Mucosa of descending colon (tissue), 3 donors: ENCODE measurements around the gene GMPPA. TPM values are rescaled to one million over a fixed set of nuclear protein-coding genes. Genes with fewer than 3 reads are reported as not detected.
A peak's percentile ranks its signal among the peaks of the same experiment; 100 is the strongest.

Source experiments
- ATAC-seq: fragments of 200-7000 bp; cut with Tn5 transposase; one replicate; pipeline ENCODE4 v1.9.1; 2020; ENCODE audit warnings: mild to moderate bottlenecking, moderate library complexity
- DNase-seq, 3 donors: peaks; one replicate each; pipeline ENCODE4 v3.0.0-alpha.2; 2020
- H3K36me3 ChIP-seq: fragments of 200-600 bp; one replicate; pipeline ENCODE4 v1.8.0; 2021; ENCODE audit warnings: low read depth, mild to moderate bottlenecking
- H3K4me1 ChIP-seq: fragments of 200-600 bp; one replicate; pipeline ENCODE4 v1.8.0; 2021; ENCODE audit warnings: low read depth, mild to moderate bottlenecking
- H3K4me3 ChIP-seq: fragments of 200-600 bp; one replicate; pipeline ENCODE4 v1.8.0; 2021; ENCODE audit warnings: mild to moderate bottlenecking
- H3K9me3 ChIP-seq: fragments of 200-600 bp; one replicate; pipeline ENCODE4 v1.8.0; 2021; ENCODE audit warnings: mild to moderate bottlenecking
- intact Hi-C, 2 donors: fragments of 100-400 bp; cut with DNase I in 1 of 2; cut with micrococcal nuclease in 1 of 2; formaldehyde crosslinking; loops; one replicate each; pipeline versions ENCODE4 v1.11.0 to v1.11.1; 2022; cut with DNase I, micrococcal nuclease
- total RNA-seq, 3 donors: library from RNA; stranded (reverse); fragmentation: NEBNext Ultra II Directional in 2 of 3; extraction: Animal tissue kit (Norgen Biotek cat#: 25700) in 2 of 3; gene quantifications; one replicate each; pipeline versions ENCODE4 v1.2.1 to v1.2.4, GENCODE V29; 2021 to 2023
- TF ChIP-seq, protein P1 (sequence below): fragments of 200-600 bp; IDR thresholded peaks from one replicate; pipeline ENCODE4 v1.8.0; 2022; ENCODE audit warnings: antibody characterized with exemption, mild to moderate bottlenecking
- donor health status: DM: no; HTN: no; CAD: no; lungs with moderate emphysema.
- donor health status: DM: no; HTN: no; CAD: no.
- donor health status: DM: no; HTN: yes; CAD: no.

Gene GMPPA
- total RNA-seq, 3 donors from 2014 or later = 33.6 to 52.6 (median 43.6) TPM

DNA sequence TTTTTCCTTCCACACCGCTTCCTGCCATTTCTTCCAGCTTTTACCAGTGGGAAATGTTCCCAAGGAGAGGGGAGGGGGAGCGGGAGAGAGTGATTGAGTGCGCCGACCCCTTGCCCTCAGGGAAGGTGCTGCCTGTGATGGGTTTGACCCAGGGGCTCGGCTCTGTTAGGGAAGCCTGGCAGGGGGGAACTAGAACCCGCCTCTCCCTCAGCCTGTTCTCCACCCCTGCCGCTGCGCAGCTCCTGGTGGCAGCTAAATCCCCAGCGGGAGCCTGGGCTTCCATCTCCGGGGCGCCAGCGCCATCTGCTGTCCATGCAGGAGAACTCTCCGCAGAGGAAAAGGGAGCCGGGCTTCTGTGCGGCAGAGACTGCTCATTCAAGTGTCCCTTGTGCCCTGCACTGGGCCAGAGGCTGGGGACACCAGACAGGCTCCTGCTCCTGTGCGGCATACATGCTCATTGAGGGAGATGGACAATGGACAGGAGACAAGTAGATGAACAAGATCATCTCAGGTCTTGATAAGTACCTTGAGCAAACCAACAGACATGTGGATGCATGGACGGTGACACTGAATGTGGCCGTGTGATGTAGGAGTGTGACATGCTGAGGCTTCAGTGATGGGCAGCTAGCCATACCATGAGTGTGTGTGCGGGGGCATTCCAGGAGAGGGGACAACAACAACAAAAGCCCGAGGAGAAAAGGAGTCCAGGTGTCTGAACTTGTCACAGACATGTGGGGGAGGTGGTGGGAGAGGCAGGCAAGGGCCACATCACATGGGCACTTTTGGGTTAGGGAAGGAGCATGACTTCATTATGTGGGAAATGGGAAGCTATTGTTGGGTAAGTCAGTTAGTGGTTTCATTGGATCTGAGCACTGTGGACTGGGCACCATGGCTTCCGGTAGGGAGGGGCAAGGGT, 31.6 kb downstream of the GMPPA start:
- TF ChIP-seq, protein P1, sequence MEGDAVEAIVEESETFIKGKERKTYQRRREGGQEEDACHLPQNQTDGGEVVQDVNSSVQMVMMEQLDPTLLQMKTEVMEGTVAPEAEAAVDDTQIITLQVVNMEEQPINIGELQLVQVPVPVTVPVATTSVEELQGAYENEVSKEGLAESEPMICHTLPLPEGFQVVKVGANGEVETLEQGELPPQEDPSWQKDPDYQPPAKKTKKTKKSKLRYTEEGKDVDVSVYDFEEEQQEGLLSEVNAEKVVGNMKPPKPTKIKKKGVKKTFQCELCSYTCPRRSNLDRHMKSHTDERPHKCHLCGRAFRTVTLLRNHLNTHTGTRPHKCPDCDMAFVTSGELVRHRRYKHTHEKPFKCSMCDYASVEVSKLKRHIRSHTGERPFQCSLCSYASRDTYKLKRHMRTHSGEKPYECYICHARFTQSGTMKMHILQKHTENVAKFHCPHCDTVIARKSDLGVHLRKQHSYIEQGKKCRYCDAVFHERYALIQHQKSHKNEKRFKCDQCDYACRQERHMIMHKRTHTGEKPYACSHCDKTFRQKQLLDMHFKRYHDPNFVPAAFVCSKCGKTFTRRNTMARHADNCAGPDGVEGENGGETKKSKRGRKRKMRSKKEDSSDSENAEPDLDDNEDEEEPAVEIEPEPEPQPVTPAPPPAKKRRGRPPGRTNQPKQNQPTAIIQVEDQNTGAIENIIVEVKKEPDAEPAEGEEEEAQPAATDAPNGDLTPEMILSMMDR = peak; percentile 92
- peak; percentile 73 to 91 (median 84) for DNase-seq
- Histone ChIP-seq H3K4me3 (no peak overlapping the region), H3K4me1 (no peaks in the 10 kb centered on the region), H3K9me3 (no peaks in the 10 kb centered on the region), H3K36me3 (no peaks in the 10 kb centered on the region)
- intact Hi-C loops = loop anchor here in 1 of 2 donors (2.0 to 10.0 kb wide), 2 partner anchors 54 to 126 kb away; no protein-coding TSS in a partner anchor
- ATAC-seq = peak; percentile 92

DNA sequence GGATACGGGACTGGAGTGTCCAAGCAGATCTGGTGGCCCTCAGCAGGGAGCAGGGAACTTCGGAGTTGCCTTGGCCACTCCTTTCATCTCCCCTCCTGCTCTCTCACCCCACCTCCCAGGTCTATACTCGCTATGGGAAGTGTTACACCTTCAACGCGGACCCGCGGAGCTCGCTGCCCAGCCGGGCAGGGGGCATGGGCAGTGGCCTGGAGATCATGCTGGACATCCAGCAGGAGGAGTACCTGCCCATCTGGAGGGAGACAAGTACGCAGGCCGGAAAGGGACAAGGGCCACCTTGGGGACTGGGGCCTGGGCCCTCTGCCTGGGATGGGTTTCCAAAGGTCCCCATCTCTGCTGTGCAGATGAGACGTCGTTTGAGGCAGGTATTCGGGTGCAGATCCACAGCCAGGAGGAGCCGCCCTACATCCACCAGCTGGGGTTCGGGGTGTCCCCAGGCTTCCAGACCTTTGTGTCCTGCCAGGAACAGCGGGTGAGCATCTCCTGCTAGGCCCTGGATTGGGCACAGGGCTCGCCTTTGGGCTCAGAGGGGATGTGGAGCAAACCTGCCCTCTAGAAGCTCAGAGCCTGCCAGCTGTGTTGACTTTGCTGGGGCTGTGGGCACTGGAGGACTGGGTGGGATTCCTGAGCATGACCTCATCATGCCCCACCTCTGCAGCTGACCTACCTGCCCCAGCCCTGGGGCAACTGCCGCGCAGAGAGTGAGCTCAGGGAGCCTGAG, 33.1 kb downstream of the GMPPA start:
- ATAC-seq = no peak
- DNase-seq = peak in 1 of 3 donors; percentile 27
- no peak overlapping the region for H3K4me3 ChIP-seq
- H3K4me1 ChIP-seq = no peaks in the 10 kb centered on the region
- TF ChIP-seq, protein P1 = no peak
- intact Hi-C loops = loop anchor here in 1 of 2 donors (2.0 to 10.0 kb wide), 2 partner anchors 55 to 127 kb away; no protein-coding TSS in a partner anchor
- H3K36me3 ChIP-seq = no peaks in the 10 kb centered on the region
- no peaks in the 10 kb centered on the region for H3K9me3 ChIP-seq

DNA sequence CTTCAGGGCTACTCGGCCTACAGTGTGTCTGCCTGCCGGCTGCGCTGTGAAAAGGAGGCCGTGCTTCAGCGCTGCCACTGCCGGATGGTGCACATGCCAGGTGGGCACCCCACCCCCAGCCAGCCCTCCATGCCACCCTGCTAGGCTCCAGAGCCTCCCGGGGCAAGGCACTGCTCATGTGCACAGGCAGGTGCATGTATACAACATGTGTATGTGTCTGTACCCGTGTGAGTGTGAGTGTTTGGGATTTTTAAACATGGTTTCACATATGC, 33.6 kb downstream of the GMPPA start:
- intact Hi-C loops = loop anchor here in 1 of 2 donors (10.0 kb wide), 1 partner anchor 128 kb away; no protein-coding TSS in a partner anchor
- Histone ChIP-seq H3K36me3 (no peaks in the 10 kb centered on the region), H3K4me3 (no peak overlapping the region), H3K9me3 (no peaks in the 10 kb centered on the region), H3K4me1 (no peaks in the 10 kb centered on the region)
- DNase-seq (no peak), ATAC-seq (no peak)
- TF ChIP-seq, protein P1 = no peak

DNA sequence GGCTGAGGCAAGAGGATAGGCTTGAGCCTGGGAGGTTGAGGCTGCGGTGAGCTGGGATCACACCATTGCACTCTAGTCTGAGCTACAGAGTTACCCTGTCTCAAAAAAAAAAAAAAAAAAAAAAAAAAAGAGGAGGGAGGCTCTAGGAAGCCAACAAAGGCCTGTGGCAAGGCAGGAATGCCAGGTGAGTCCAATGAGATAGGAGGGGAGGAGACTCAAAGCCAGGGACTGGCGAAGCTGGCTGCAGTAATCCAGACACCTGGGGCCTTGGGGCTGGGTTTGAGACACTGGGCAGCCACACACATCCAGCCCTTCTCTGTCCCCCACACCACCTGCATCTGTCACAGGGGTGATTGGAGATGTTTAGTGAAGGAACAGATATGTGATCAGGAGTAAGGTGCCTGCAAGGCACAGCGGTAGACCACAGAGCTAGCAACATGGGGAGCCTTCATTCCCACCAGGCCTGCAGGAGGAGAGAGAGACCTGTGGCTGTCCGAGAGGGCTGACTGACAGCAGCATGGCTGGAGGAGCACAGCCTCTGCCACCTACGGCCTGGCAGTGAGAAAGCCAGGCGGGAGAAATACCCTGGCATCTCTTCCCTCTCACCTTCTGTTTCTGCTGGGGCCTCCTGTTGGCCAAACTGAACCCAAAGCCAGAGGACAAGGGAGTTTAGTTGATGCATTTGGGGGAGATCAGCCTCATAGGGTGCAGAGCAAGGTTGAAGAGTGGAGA, 35.4 kb downstream of the GMPPA start:
- no peak for ATAC-seq
- no peaks in the 10 kb centered on the region for H3K4me1 ChIP-seq
- no peaks in the 10 kb centered on the region for H3K9me3 ChIP-seq
- H3K4me3 ChIP-seq = no peak overlapping the region
- H3K36me3 ChIP-seq = no peaks in the 10 kb centered on the region
- intact Hi-C loops = loop anchor here in 1 of 2 donors (10.0 kb wide), 1 partner anchor 129 kb away; no protein-coding TSS in a partner anchor
- peak in 1 of 3 donors; percentile 39 for DNase-seq
- TF ChIP-seq, protein P1 = no peak

- Histone ChIP-seq H3K9me3 (no peaks in the 10 kb centered on the region), H3K36me3 (no peaks in the 10 kb centered on the region), H3K4me1 (no peaks in the 10 kb centered on the region), H3K4me3 (no peak overlapping the region)
- DNase-seq (peak in 1 of 3 donors; percentile 28), ATAC-seq (no peak)
- TF ChIP-seq, protein P1 = no peak
- intact Hi-C loops = loop anchor here in 1 of 2 donors (10.0 kb wide), 1 partner anchor 132 kb away; no protein-coding TSS in a partner anchor
These were observed 37.7 kb downstream of the GMPPA start for GRCh38 chr2:219536425-219536824.
